ENCODE measurements around the gene FOXN1. TPM values are rescaled to one million over a fixed set of nuclear protein-coding genes. Genes with fewer than 3 reads are reported as not detected.

The FOXN1 gene
- total RNA-seq, 1 experiment from 2014 or later = 0.48 TPM

DNA sequence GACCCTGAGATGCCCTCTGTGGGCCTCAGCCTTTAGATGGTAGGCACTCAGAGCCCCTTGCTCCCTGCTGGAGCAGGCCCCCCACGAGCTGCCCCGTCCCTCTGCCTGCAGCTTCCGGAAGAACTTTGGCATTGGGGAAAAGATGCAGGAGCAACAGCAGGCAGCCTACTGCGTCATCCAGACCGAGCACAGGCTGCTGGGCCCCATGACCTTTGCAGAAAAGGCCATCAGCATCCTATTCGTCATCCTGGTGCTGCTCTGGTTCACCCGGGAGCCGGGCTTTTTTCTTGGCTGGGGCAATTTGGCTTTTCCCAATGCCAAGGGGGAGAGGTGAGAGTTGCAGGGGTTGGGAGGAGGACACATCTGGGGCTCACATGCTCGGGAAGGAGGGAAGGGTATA lies 12.7 kb upstream of the FOXN1 start:
- peaks cover 14% of the 10 kb centered on the region for H3K4me1 ChIP-seq
- TF ChIP-seq, protein P1, sequence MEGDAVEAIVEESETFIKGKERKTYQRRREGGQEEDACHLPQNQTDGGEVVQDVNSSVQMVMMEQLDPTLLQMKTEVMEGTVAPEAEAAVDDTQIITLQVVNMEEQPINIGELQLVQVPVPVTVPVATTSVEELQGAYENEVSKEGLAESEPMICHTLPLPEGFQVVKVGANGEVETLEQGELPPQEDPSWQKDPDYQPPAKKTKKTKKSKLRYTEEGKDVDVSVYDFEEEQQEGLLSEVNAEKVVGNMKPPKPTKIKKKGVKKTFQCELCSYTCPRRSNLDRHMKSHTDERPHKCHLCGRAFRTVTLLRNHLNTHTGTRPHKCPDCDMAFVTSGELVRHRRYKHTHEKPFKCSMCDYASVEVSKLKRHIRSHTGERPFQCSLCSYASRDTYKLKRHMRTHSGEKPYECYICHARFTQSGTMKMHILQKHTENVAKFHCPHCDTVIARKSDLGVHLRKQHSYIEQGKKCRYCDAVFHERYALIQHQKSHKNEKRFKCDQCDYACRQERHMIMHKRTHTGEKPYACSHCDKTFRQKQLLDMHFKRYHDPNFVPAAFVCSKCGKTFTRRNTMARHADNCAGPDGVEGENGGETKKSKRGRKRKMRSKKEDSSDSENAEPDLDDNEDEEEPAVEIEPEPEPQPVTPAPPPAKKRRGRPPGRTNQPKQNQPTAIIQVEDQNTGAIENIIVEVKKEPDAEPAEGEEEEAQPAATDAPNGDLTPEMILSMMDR (IDR thresholded peaks at IDR 0.05; ENCODE audit: insufficient read depth in 1 of 2, low read depth in 1 of 2, low read length in 1 of 2, severe bottlenecking in 1 of 2, unreplicated experiment in 1 of 2) = no peak
- ChIA-PET POLR2A (no interaction called here), CTCF (interaction anchor here (0.5 to 1.7 kb wide), 4 partner anchors 48 to 236 kb away, joined by 3 to 6 read pairs (median 4); partner anchors contain the start of gene VTN)
- H3K27me3 Mint-ChIP-seq (ENCODE audit: insufficient read depth, unreplicated experiment) = no peaks in the 10 kb centered on the region
- no peak overlapping the region for H3K4me3 Mint-ChIP-seq (ENCODE audit: unreplicated experiment)
- intact Hi-C loops (cut with micrococcal nuclease; ENCODE audit: unreplicated experiment) = no loop called here
- no peak overlapping the region for H3K27ac Mint-ChIP-seq (ENCODE audit: unreplicated experiment)
- no TSS peak for BruUV-seq (replicated peaks)
- H3K9me3 Mint-ChIP-seq (ENCODE audit: unreplicated experiment) = no peaks in the 10 kb centered on the region
- H3K36me3 Mint-ChIP-seq (ENCODE audit: insufficient read depth, unreplicated experiment) = no peaks in the 10 kb centered on the region
- DNase-seq = no peak
- H3K36me3 ChIP-seq (ENCODE audit: control insufficient read depth, insufficient read depth, low read length) = no peaks in the 10 kb centered on the region
- no peaks in the 10 kb centered on the region for H3K27me3 ChIP-seq (replicated peaks; ENCODE audit: control insufficient read depth, insufficient read depth, low read length)
- H3K4me3 ChIP-seq (ENCODE audit: low read depth, low read length) = no peak overlapping the region
- H3K4me1 Mint-ChIP-seq (ENCODE audit: low read depth, unreplicated experiment) = peaks cover 6% of the 10 kb centered on the region
- H3K9me3 ChIP-seq = no peaks in the 10 kb centered on the region

DNA sequence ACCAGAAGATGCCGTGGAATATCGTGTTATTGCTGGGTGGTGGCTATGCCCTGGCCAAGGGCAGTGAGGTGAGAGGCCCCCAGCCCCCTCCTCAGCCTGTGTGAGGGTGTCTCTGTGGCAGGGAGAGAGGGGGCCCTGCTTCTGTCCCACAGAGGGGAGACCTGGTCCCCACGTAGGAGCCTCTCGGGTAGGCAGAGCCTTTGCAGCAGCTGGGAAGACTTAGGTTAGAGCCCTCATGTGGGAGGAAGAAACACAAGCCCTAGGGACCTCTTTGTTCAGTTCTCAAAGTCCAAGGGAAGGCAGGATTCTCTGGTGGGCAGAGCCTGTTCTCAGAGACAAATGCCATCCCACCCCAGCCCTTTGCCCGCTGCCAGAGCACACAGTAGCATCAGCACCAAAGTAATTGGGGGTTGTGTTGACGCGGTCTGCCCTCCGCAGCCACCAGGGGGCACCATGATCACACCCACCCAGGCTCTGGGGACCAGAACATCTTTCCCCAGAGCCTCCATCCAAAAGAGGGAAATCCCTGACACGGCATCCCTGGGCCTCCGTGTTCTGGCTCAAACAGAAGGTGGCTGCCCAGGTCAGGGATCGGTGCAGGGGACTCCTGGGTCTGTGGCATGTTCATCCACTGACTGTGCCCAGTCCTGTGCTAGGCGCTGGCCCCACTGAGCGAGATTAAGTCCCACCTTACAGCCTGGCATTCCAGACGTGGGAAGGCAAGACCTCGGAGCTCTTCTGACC lies 11.5 kb upstream of the FOXN1 start:
- intact Hi-C loops (cut with micrococcal nuclease; ENCODE audit: unreplicated experiment) = loop anchor here (1.0 to 2.0 kb wide), 3 partner anchors 46 to 119 kb away; no protein-coding TSS in a partner anchor
- no peak overlapping the region for H3K4me3 Mint-ChIP-seq (ENCODE audit: unreplicated experiment)
- ChIA-PET POLR2A (no interaction called here), CTCF (interaction anchor here (0.6 to 1.4 kb wide), 5 partner anchors 12 to 88 kb away, joined by 3 to 4 read pairs (median 3); partner anchors contain the start of gene FOXN1)
- H3K27me3 ChIP-seq (replicated peaks; ENCODE audit: control insufficient read depth, insufficient read depth, low read length) = no peaks in the 10 kb centered on the region
- H3K27ac Mint-ChIP-seq (ENCODE audit: unreplicated experiment) = no peak overlapping the region
- H3K27me3 Mint-ChIP-seq (ENCODE audit: insufficient read depth, unreplicated experiment) = no peaks in the 10 kb centered on the region
- peak; percentile 78 to 88 for DNase-seq
- no peaks in the 10 kb centered on the region for H3K9me3 ChIP-seq
- TF ChIP-seq, protein P1 (IDR thresholded peaks at IDR 0.05; ENCODE audit: insufficient read depth in 1 of 2, low read depth in 1 of 2, low read length in 1 of 2, severe bottlenecking in 1 of 2, unreplicated experiment in 1 of 2) = peak; percentile 92 to 97
- BruUV-seq (replicated peaks) = no TSS peak
- H3K9me3 Mint-ChIP-seq (ENCODE audit: unreplicated experiment) = no peaks in the 10 kb centered on the region
- H3K36me3 ChIP-seq (ENCODE audit: control insufficient read depth, insufficient read depth, low read length) = no peaks in the 10 kb centered on the region
- peaks cover 7% of the 10 kb centered on the region for H3K4me1 Mint-ChIP-seq (ENCODE audit: low read depth, unreplicated experiment)
- no peak overlapping the region for H3K4me3 ChIP-seq (ENCODE audit: low read depth, low read length)
- no peaks in the 10 kb centered on the region for H3K36me3 Mint-ChIP-seq (ENCODE audit: insufficient read depth, unreplicated experiment)
- peaks cover 6% of the 10 kb centered on the region; the same call in 1 of the 2 replicates for H3K4me1 ChIP-seq

DNA sequence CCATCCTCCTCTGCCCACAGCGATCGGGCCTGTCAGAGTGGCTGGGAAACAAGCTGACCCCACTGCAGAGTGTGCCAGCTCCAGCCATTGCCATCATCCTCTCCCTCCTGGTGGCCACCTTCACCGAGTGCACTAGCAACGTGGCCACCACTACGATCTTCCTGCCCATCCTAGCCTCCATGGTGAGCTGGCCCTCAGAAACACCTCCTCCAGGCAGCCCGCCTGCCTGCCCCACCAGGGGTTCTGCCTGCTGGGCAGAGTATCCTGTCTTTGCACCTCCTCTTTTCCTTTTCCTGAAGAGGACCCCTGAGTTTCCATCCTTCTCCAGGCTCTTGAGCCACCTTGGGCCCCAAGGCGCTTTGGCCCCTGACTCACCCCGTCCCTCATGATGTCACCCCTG lies 10.5 kb upstream of the FOXN1 start:
- Mint-ChIP-seq H3K27ac (ENCODE audit: unreplicated experiment) (no peak overlapping the region), H3K27me3 (ENCODE audit: insufficient read depth, unreplicated experiment) (no peaks in the 10 kb centered on the region), H3K4me3 (ENCODE audit: unreplicated experiment) (no peak overlapping the region), H3K4me1 (ENCODE audit: low read depth, unreplicated experiment) (peaks cover 7% of the 10 kb centered on the region), H3K36me3 (ENCODE audit: insufficient read depth, unreplicated experiment) (no peaks in the 10 kb centered on the region), H3K9me3 (ENCODE audit: unreplicated experiment) (no peaks in the 10 kb centered on the region)
- H3K9me3 ChIP-seq = no peaks in the 10 kb centered on the region
- no peak for DNase-seq
- no TSS peak for BruUV-seq (replicated peaks)
- CTCF ChIA-PET = interaction anchor here (0.7 to 1.4 kb wide), 3 partner anchors 11 to 44 kb away, joined by 3 to 4 read pairs (median 3); partner anchors contain the start of gene FOXN1
- H3K4me3 ChIP-seq (ENCODE audit: low read depth, low read length) = no peak overlapping the region
- POLR2A ChIA-PET = no interaction called here
- H3K4me1 ChIP-seq = peaks cover 6% of the 10 kb centered on the region; the same call in 1 of the 2 replicates
- intact Hi-C loops (cut with micrococcal nuclease; ENCODE audit: unreplicated experiment) = loop anchor here (2.0 kb wide), 1 partner anchor 53 kb away; no protein-coding TSS in a partner anchor
- H3K27me3 ChIP-seq (replicated peaks; ENCODE audit: control insufficient read depth, insufficient read depth, low read length) = no peaks in the 10 kb centered on the region
- TF ChIP-seq, protein P1 (IDR thresholded peaks at IDR 0.05; ENCODE audit: insufficient read depth in 1 of 2, low read depth in 1 of 2, low read length in 1 of 2, severe bottlenecking in 1 of 2, unreplicated experiment in 1 of 2) = no peak
- no peaks in the 10 kb centered on the region for H3K36me3 ChIP-seq (ENCODE audit: control insufficient read depth, insufficient read depth, low read length)
